GM20431 (cell line): ENCODE data around the gene HEMK1.

Experiments
- in situ Hi-C: fragments of 300-500 bp; cut with MseI, MboI; formaldehyde crosslinking; loops from one replicate; pipeline ENCODE4 v1.15.0; 2020; ENCODE audit warnings: low sequenced_read_pairs; ENCODE audit not compliant: unreplicated experiment

The HEMK1 gene

GRCh38 chr3:50627407-50628051 is 58.2 kb downstream of the HEMK1 start:
- in situ Hi-C loops: no loop called here

GRCh38 chr3:50628601-50629000 is 59.3 kb downstream of the HEMK1 start:
- in situ Hi-C loops: no loop called here

GRCh38 chr3:50630394-50630793 is 61.1 kb downstream of the HEMK1 start:
- in situ Hi-C loops: no loop called here

- in situ Hi-C loops: no loop called here
These were observed 61.6 kb downstream of the HEMK1 start for GRCh38 chr3:50630877-50631276.

GRCh38 chr3:50632450-50632849 is 63.1 kb downstream of the HEMK1 start:
- in situ Hi-C loops: no loop called here

- in situ Hi-C loops: no loop called here
These were observed 64.0 kb downstream of the HEMK1 start for GRCh38 chr3:50633230-50633790.

GRCh38 chr3:50635066-50635465 is 65.7 kb downstream of the HEMK1 start:
- in situ Hi-C loops: no loop called here

GRCh38 chr3:50637011-50637410 is 67.7 kb downstream of the HEMK1 start:
- in situ Hi-C loops: no loop called here

GRCh38 chr3:50637945-50638344 is 68.6 kb downstream of the HEMK1 start:
- in situ Hi-C loops: no loop called here

GRCh38 chr3:50639055-50639494 is 69.8 kb downstream of the HEMK1 start:
- in situ Hi-C loops: no loop called here

- in situ Hi-C loops: no loop called here
These were observed 73.1 kb downstream of the HEMK1 start for GRCh38 chr3:50642382-50642781.

- in situ Hi-C loops: no loop called here
These were observed 75.2 kb downstream of the HEMK1 start for GRCh38 chr3:50644561-50644960.

GRCh38 chr3:50645378-50645777 is 76.1 kb downstream of the HEMK1 start:
- in situ Hi-C loops: no loop called here
